GM12878 (cell line): ENCODE results near the gene FNDC3B. TPM values are rescaled to one million over a fixed set of nuclear protein-coding genes. Genes with fewer than 3 reads are reported as not detected.

Experiments
- ATAC-seq: fragments of 200-7000 bp; cut with Tn5 transposase; 3 replicates; pipeline ENCODE4 v1.9.1; 2020; ENCODE audit warnings: mild to moderate bottlenecking, moderate library complexity
- BruUV-seq: library from RNA; stranded (reverse); fragments of 400-500 nt; replicated peaks from 2 replicates; lab custom pipeline; 2021; lab: Mats Ljungman, UMichigan
- CTCF ChIA-PET: fragments of 300-600 bp; sonication (Branson Sonifier 250); formaldehyde crosslinking; extraction: SDS; loops from one replicate; lab custom pipeline; 2021; ENCODE audit warnings: inconsistent platforms; lab: Yijun Ruan, JAX
- POLR2A ChIA-PET: fragments of 350-600 bp; formaldehyde crosslinking; extraction: SDS; loops from one replicate; lab custom pipeline; 2021; ENCODE audit warnings: inconsistent platforms; lab: Charles Lee
- RAD21 ChIA-PET: fragments of 300-600 bp; sonication (Branson Sonifier 250); formaldehyde crosslinking; loops from one replicate; lab custom pipeline; 2023; ENCODE audit warnings: antibody characterized with exemption; ENCODE audit not compliant: unreplicated experiment; lab: Charles Lee
- SMC1A ChIA-PET: fragments of 300-600 bp; sonication (Branson Sonifier 250); formaldehyde crosslinking; loops from one replicate; lab custom pipeline; 2023; ENCODE audit not compliant: unreplicated experiment, uncharacterized antibody; lab: Charles Lee
- DNase-seq: peaks from one replicate; pipeline ENCODE4 v3.0.0-alpha.2; 2011; ENCODE audit warnings: low read depth, low spot score
- FAIRE-seq: peaks from 3 replicates; lab custom pipeline; 2011; peaks lifted over from hg19 to GRCh38; lab: Jason Lieb, UNC
- H2AFZ ChIP-seq: 2 replicates; pipeline ENCODE4 v1.6.0; 2011; ENCODE audit warnings: low read depth, low read length, control low read depth; ENCODE audit not compliant: control insufficient read depth
- H3K27ac ChIP-seq: 2 replicates; pipeline ENCODE4 v1.5.1; 2011; ENCODE audit warnings: control low read depth; ENCODE audit not compliant: control insufficient read depth, insufficient read depth
- H3K27me3 ChIP-seq, 2 experiments: replicated peaks in 1 of 2; 2 replicates each; pipeline versions ENCODE4 v1.6.0 to v1.6.1; 2011; ENCODE audit warnings: low read length in 1 of 2; ENCODE audit not compliant: control insufficient read depth in 2 of 2, insufficient read depth in 2 of 2
- H3K36me3 ChIP-seq, 2 experiments: 2 replicates each; pipeline ENCODE4 v1.5.1; 2011; ENCODE audit warnings: low read length in 1 of 2; ENCODE audit not compliant: control insufficient read depth in 2 of 2, insufficient read depth in 2 of 2
- H3K4me1 ChIP-seq: 2 replicates; pipeline ENCODE4 v1.6.1; 2011; ENCODE audit warnings: mild to moderate bottlenecking, low read length, moderate library complexity, mixed read lengths; ENCODE audit not compliant: control insufficient read depth, insufficient read depth
- H3K4me2 ChIP-seq: 2 replicates; pipeline ENCODE4 v1.6.0; 2011; ENCODE audit warnings: control low read depth; ENCODE audit not compliant: control insufficient read depth, insufficient read depth
- H3K4me3 ChIP-seq: fragments of 200-600 bp; sonication (generic); 2 replicates; pipeline ENCODE4 v1.5.1; 2016
- H3K79me2 ChIP-seq: 2 replicates; pipeline ENCODE4 v1.6.0; 2011; ENCODE audit warnings: low read length; ENCODE audit not compliant: control insufficient read depth, insufficient read depth
- H3K9ac ChIP-seq: 2 replicates; pipeline ENCODE4 v1.8.0; 2011; ENCODE audit warnings: low read length, control low read depth, mixed read lengths; ENCODE audit not compliant: control insufficient read depth, insufficient read depth
- H3K9me3 ChIP-seq: replicated peaks from 3 replicates; pipeline ENCODE4 v1.5.1; 2011; ENCODE audit warnings: mild to moderate bottlenecking, low read length; ENCODE audit not compliant: control insufficient read depth, insufficient read depth
- H4K20me1 ChIP-seq: 2 replicates; pipeline ENCODE4 v1.6.0; 2011; ENCODE audit not compliant: control insufficient read depth, insufficient read depth
- CUX1 ChIP-seq: IDR thresholded peaks from 2 replicates; pipeline ENCODE4 v1.6.1; 2012; ENCODE audit warnings: improper control_type of control experiment, low read depth, low read length; ENCODE audit not compliant: insufficient replicate concordance
- JUNB ChIP-seq: IDR thresholded peaks from 2 replicates; pipeline ENCODE4 v1.6.1; 2016; ENCODE audit warnings: antibody characterized with exemption, mild to moderate bottlenecking
- KLF5 ChIP-seq: fragments of 450-650 bp; IDR thresholded peaks from 2 replicates; pipeline ENCODE4 v1.6.1; 2014; ENCODE audit warnings: mild to moderate bottlenecking; ENCODE audit not compliant: partially characterized antibody
- MLLT1 ChIP-seq: fragments of 450-650 bp; IDR thresholded peaks from 2 replicates; pipeline ENCODE4 v1.6.1; 2016; ENCODE audit warnings: mild to moderate bottlenecking
- POLR2AphosphoS2 ChIP-seq: IDR thresholded peaks from 2 replicates; pipeline ENCODE4 v1.6.1; 2011; ENCODE audit warnings: low read depth, mild to moderate bottlenecking, low read length, improper control_type of control experiment, moderate library complexity
- RAD51 ChIP-seq: fragments of 450-650 bp; IDR thresholded peaks from 2 replicates; pipeline ENCODE4 v1.6.1; 2016; ENCODE audit warnings: moderate library complexity, mild to moderate bottlenecking, inconsistent platforms
- SIX5 ChIP-seq: IDR thresholded peaks from 2 replicates; pipeline ENCODE4 v1.6.1; 2011; ENCODE audit warnings: mild to moderate bottlenecking, low read depth, low read length, moderate library complexity; ENCODE audit not compliant: severe bottlenecking
- TBL1XR1 ChIP-seq: IDR thresholded peaks from 2 replicates; pipeline ENCODE4 v1.6.1; 2012; ENCODE audit warnings: low read depth, low read length, improper control_type of control experiment
- WGBS: methylation state at CpG from one replicate; pipeline ENCODE4 v1.1.6; 2016; ENCODE audit warnings: low lambda C conversion rate; ENCODE audit not compliant: insufficient replicate concordance, insufficient coverage; ENCODE audit errors: missing lambda C conversion rate; 5-methylcytosine and 5-hydroxymethylcytosine counted together
- in situ Hi-C: fragments of 300-500 bp; cut with MboI; formaldehyde crosslinking; loops from 9 replicates; pipeline ENCODE4 v1.14.3; 2018; ENCODE audit warnings: mixed read lengths
- intact Hi-C: fragments of 100-400 bp; cut with micrococcal nuclease; formaldehyde crosslinking; loops from one replicate; pipeline ENCODE4 v1.14.2; 2022; ENCODE audit not compliant: unreplicated experiment
- polyA plus RNA-seq, 11 experiments: library from polyadenylated mRNA; depleted of rRNA in 4 of 11; unstranded in 6 of 11; stranded (reverse) in 5 of 11; fragments of >200 nt; fragmentation: Nextera tagmentation in 4 of 11; fragmentation: Illumina TruSeq in 1 of 11; extraction: Ambion mirVana in 4 of 11; extraction: Trizol in 1 of 11; gene quantifications; 1 replicate in 1 of 11; 2 replicates in 10 of 11; pipeline versions ENCODE4 v1.2.1 to v1.2.3, GENCODE V29; 2011 to 2016; ENCODE audit warnings: inconsistent platforms in 2 of 11, missing spikeins in 2 of 11, low read depth in 1 of 11
- total RNA-seq, 4 experiments: library from RNA; depleted of rRNA in 3 of 4; stranded (reverse); fragments of >200 nt in 3 of 4; fragmentation: Illumina TruSeq in 1 of 4; extraction: Trizol in 1 of 4; gene quantifications; 2 replicates each; pipeline versions ENCODE4 v1.2.1 to v1.2.3, GENCODE V29; 2013 to 2021

The FNDC3B gene
- total and polyA plus RNA-seq, 10 of the 15 experiments (the other 5 are each of a cell fraction or from before 2014, with no cell fraction given): 7.9 to 35.0 (median 18.5) TPM

GRCh38 chr3:172166261-172166660, 126.9 kb downstream of the FNDC3B start:
- Histone ChIP-seq H2AFZ (no peak overlapping the region), H3K9ac (no peak overlapping the region), H3K36me3 (peaks cover 4 to 11% of the 10 kb centered on the region in 2 experiments; a peak in 3 of 4 replicates), H3K27ac (no peak overlapping the region), H3K9me3 (no peaks in the 10 kb centered on the region; the same call in 2 of the 3 replicates), H3K27me3 (no peaks in the 10 kb centered on the region), H3K4me1 (peaks cover 16% of the 10 kb centered on the region), H4K20me1 (no peaks in the 10 kb centered on the region), H3K4me3 (no peak overlapping the region), H3K79me2 (peaks cover 26% of the 10 kb centered on the region), H3K4me2 (no peak overlapping the region)
- no TSS peak for BruUV-seq
- no peak for TF ChIP-seq TBL1XR1
- ChIA-PET SMC1A (interaction anchor here (0.6 to 23.2 kb wide), 5 partner anchors 11 to 397 kb away, joined by 3 to 441 read pairs (median 5); no protein-coding TSS in a partner anchor), CTCF (interaction anchor here (1.2 kb wide), 1 partner anchor 16 kb away, joined by 3 read pairs; no protein-coding TSS in a partner anchor), RAD21 (no interaction called here), POLR2A (interaction anchor here (1.2 kb wide), 1 partner anchor 24 kb away, joined by 3 read pairs; no protein-coding TSS in a partner anchor)
- ATAC-seq (no peak), DNase-seq (no peak), FAIRE-seq (no peak)
- WGBS: 100% methylated on average over 6 of the region's 6 CpGs
- in situ Hi-C loops (no loop called here), intact Hi-C loops (no loop called here)

GRCh38 chr3:172166890-172167289, 127.5 kb downstream of the FNDC3B start:
- H3K4me3 ChIP-seq: no peak overlapping the region
- in situ Hi-C loops: no loop called here
- H3K27ac ChIP-seq: no peak overlapping the region
- no TSS peak for BruUV-seq
- no peak overlapping the region for H3K9ac ChIP-seq
- POLR2A ChIA-PET: interaction anchor here (1.2 kb wide), 1 partner anchor 25 kb away, joined by 3 read pairs; no protein-coding TSS in a partner anchor
- FAIRE-seq (no peak), DNase-seq (no peak), ATAC-seq (no peak)
- 88% methylated on average over 9 of the region's 9 CpGs for WGBS
- peaks cover 4 to 11% of the 10 kb centered on the region in 2 experiments; a peak in 3 of 4 replicates for H3K36me3 ChIP-seq
- intact Hi-C loops: no loop called here
- RAD21 ChIA-PET: interaction anchor here (1.9 kb wide), 1 partner anchor 28 kb away, joined by 5 read pairs; no protein-coding TSS in a partner anchor
- SMC1A ChIA-PET: interaction anchor here (1.4 to 23.2 kb wide), 4 partner anchors 11 to 20 kb away, joined by 3 to 441 read pairs (median 20); no protein-coding TSS in a partner anchor
- H2AFZ ChIP-seq: no peak overlapping the region
- CTCF ChIA-PET: interaction anchor here (1.2 kb wide), 1 partner anchor 17 kb away, joined by 3 read pairs; no protein-coding TSS in a partner anchor
- H3K4me2 ChIP-seq: no peak overlapping the region
- H4K20me1 ChIP-seq: no peaks in the 10 kb centered on the region
- peaks cover 22% of the 10 kb centered on the region for H3K4me1 ChIP-seq
- no peaks in the 10 kb centered on the region for H3K27me3 ChIP-seq
- no peaks in the 10 kb centered on the region; the same call in 2 of the 3 replicates for H3K9me3 ChIP-seq
- peaks cover 22% of the 10 kb centered on the region for H3K79me2 ChIP-seq
- TF ChIP-seq CUX1: no peak
- TF ChIP-seq JUNB: no peak
- no peak for TF ChIP-seq KLF5
- TF ChIP-seq MLLT1: no peak
- no peak for TF ChIP-seq RAD51
- TF ChIP-seq SIX5: no peak
- TF ChIP-seq POLR2AphosphoS2: no peak
